Prostate gland (tissue), 2 donors: ENCODE data around the gene SLC34A2. TPM values are rescaled to one million over a fixed set of nuclear protein-coding genes. Genes with fewer than 3 reads are reported as not detected.

Experiments
- DNase-seq: peaks from one replicate; pipeline ENCODE4 v3.0.0-alpha.2; 2019; ENCODE audit warnings: low spot score
- H3K27ac ChIP-seq, 2 donors: fragments of 200-600 bp; sonication (generic); 2 replicates each; pipeline ENCODE4 v1.5.1; 2017 to 2019
- H3K27me3 ChIP-seq: fragments of 200-600 bp; sonication (generic); replicated peaks from 2 replicates; pipeline ENCODE4 v1.5.1; 2019; ENCODE audit not compliant: insufficient read depth
- H3K36me3 ChIP-seq, 2 donors: fragments of 200-600 bp; sonication (generic); 1 replicate in 1 of 2; 2 replicates in 1 of 2; pipeline versions ENCODE4 v1.5.1 to v1.8.1; 2017 to 2019
- H3K4me1 ChIP-seq: fragments of 200-600 bp; sonication (generic); replicated peaks from 2 replicates; pipeline ENCODE4 v1.5.1; 2019
- H3K4me3 ChIP-seq, 2 donors: fragments of 200-600 bp; sonication (generic); 2 replicates each; pipeline ENCODE4 v1.5.1; 2017 to 2019
- H3K9me3 ChIP-seq: fragments of 200-600 bp; sonication (generic); 2 replicates; pipeline ENCODE4 v1.5.1; 2017
- CTCF ChIP-seq, 4 experiments: fragments of 200-600 bp in 2 of 4; fragments of 450-650 bp in 2 of 4; sonication (generic) in 2 of 4; IDR thresholded peaks; 1 replicate in 3 of 4; 2 replicates in 1 of 4; pipeline ENCODE4 v1.5.1; 2016 to 2019; ENCODE audit warnings: antibody characterized with exemption in 4 of 4, mild to moderate bottlenecking in 2 of 4, moderate library complexity in 2 of 4
- POLR2A ChIP-seq: fragments of 450-650 bp; IDR thresholded peaks from one replicate; pipeline ENCODE4 v1.6.1; 2016; ENCODE audit warnings: antibody characterized with exemption, mild to moderate bottlenecking
- POLR2AphosphoS5 ChIP-seq: sonication (generic); formaldehyde crosslinking; IDR thresholded peaks from one replicate; pipeline ENCODE4 v1.6.1; 2017; ENCODE audit warnings: antibody characterized with exemption
- WGBS: methylation state at CpG from one replicate; pipeline ENCODE4 v1.1.5; 2018; 5-methylcytosine and 5-hydroxymethylcytosine counted together
- intact Hi-C: fragments of 100-400 bp; cut with DNase I; formaldehyde crosslinking; loops from one replicate; pipeline ENCODE4 v1.14.2; 2022
- total RNA-seq, 2 donors: library from RNA; depleted of rRNA; stranded (reverse); fragments of >200 nt; gene quantifications; one replicate each; pipeline ENCODE4 v1.1.0, GENCODE V29; 2016

The SLC34A2 gene
- total RNA-seq, 2 donors from 2014 or later = 1.2 TPM

- Histone ChIP-seq H3K4me3 (no peak overlapping the region), H3K9me3 (no peaks in the 10 kb centered on the region), H3K27me3 (no peaks in the 10 kb centered on the region), H3K27ac (no peak overlapping the region), H3K36me3 (no peaks in the 10 kb centered on the region), H3K4me1 (no peaks in the 10 kb centered on the region)
- no peak for TF ChIP-seq POLR2AphosphoS5
- no peak for TF ChIP-seq CTCF (IDR thresholded peaks at IDR 0.05)
- TF ChIP-seq POLR2A = no peak
- no peak for DNase-seq
- intact Hi-C loops = no loop called here
- 41% methylated on average over 15 of the region's 15 CpGs for WGBS
Measured at GRCh38 chr4:25621027-25621930, 34.4 kb upstream of the SLC34A2 start.

- Histone ChIP-seq H3K4me3 (no peak overlapping the region), H3K27me3 (no peaks in the 10 kb centered on the region), H3K27ac (no peak overlapping the region), H3K9me3 (no peaks in the 10 kb centered on the region), H3K4me1 (no peaks in the 10 kb centered on the region), H3K36me3 (no peaks in the 10 kb centered on the region)
- 43% methylated on average over 1 of the region's 1 CpG for WGBS
- intact Hi-C loops = no loop called here
- TF ChIP-seq CTCF (IDR thresholded peaks at IDR 0.05) = no peak
- TF ChIP-seq POLR2A = no peak
- TF ChIP-seq POLR2AphosphoS5 = no peak
- no peak for DNase-seq
Measured at GRCh38 chr4:25624616-25625015, 31.0 kb upstream of the SLC34A2 start.

- no peak for DNase-seq
- TF ChIP-seq CTCF (IDR thresholded peaks at IDR 0.05) (no peak), POLR2A (no peak), POLR2AphosphoS5 (no peak)
- no peaks in the 10 kb centered on the region for H3K36me3 ChIP-seq
- no peak overlapping the region for H3K27ac ChIP-seq
- 70% methylated on average over 2 of the region's 2 CpGs for WGBS
- no peaks in the 10 kb centered on the region for H3K27me3 ChIP-seq
- no peaks in the 10 kb centered on the region for H3K9me3 ChIP-seq
- intact Hi-C loops = no loop called here
- H3K4me3 ChIP-seq = no peak overlapping the region
- no peaks in the 10 kb centered on the region for H3K4me1 ChIP-seq
Measured at GRCh38 chr4:25628451-25628850, 27.2 kb upstream of the SLC34A2 start.

GRCh38 chr4:25632135-25632534 lies 23.5 kb upstream of the SLC34A2 start:
- Histone ChIP-seq H3K4me3 (no peak overlapping the region), H3K27me3 (no peaks in the 10 kb centered on the region), H3K4me1 (no peaks in the 10 kb centered on the region), H3K9me3 (no peaks in the 10 kb centered on the region), H3K36me3 (no peaks in the 10 kb centered on the region), H3K27ac (no peak overlapping the region)
- intact Hi-C loops = no loop called here
- DNase-seq = no peak
- TF ChIP-seq POLR2A = no peak
- no peak for TF ChIP-seq CTCF (IDR thresholded peaks at IDR 0.05)
- no peak for TF ChIP-seq POLR2AphosphoS5
- WGBS = 53% methylated on average over 4 of the region's 4 CpGs

- H3K9me3 ChIP-seq = no peaks in the 10 kb centered on the region
- no peaks in the 10 kb centered on the region for H3K4me1 ChIP-seq
- 71% methylated on average over 4 of the region's 4 CpGs for WGBS
- no peaks in the 10 kb centered on the region for H3K27me3 ChIP-seq
- no peaks in the 10 kb centered on the region for H3K36me3 ChIP-seq
- intact Hi-C loops = no loop called here
- no peak overlapping the region for H3K27ac ChIP-seq
- TF ChIP-seq POLR2AphosphoS5 = no peak
- no peak for TF ChIP-seq POLR2A
- TF ChIP-seq CTCF (IDR thresholded peaks at IDR 0.05) = no peak
- H3K4me3 ChIP-seq = no peak overlapping the region
- DNase-seq = no peak
Measured at GRCh38 chr4:25633541-25633940, 22.1 kb upstream of the SLC34A2 start.
